Renal cortex interstitium (tissue), 11 donors: ENCODE data around the gene CXCL12. TPM values are rescaled to one million over a fixed set of nuclear protein-coding genes. Genes with fewer than 3 reads are reported as not detected.

ENCODE experiments used
- DNase-seq, 11 donors: peaks; one replicate each; pipeline ENCODE4 v3.0.0-alpha.2; 2013; ENCODE audit warnings: low read depth in 9 of 11, low spot score in 4 of 11; ENCODE audit errors: extremely low read depth in 1 of 11
- polyA plus RNA-seq, 3 donors: library from polyadenylated mRNA; unstranded; fragments of 120-200 nt; gene quantifications; one replicate each; pipeline ENCODE4 v1.2.1, GENCODE V29; 2013; ENCODE audit not compliant: insufficient read length in 3 of 3

CXCL12 gene
- polyA plus RNA-seq, 3 donors, result 381 to 420 (median 406) TPM

DNA sequence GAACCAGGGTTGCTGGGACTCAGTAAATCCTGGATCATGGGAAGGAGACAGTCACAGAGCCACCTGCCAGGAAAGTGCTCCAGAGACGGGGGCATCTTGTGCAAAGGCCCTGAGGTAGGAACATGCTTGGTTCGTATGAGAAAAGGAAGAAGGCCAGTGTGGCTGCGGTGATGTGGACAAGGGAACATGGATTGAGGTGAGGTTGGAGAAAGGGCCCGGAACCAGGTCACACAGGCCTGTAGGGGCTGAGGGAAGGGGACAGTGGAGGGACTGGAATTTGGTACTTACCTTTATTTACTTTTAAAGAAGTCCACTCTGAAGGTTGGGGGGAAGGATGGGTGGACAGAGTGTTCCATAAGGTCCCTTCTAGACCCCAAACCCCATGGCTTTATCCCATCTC lies 32.9 kb upstream of the CXCL12 start:
- DNase-seq, result no peak

DNA sequence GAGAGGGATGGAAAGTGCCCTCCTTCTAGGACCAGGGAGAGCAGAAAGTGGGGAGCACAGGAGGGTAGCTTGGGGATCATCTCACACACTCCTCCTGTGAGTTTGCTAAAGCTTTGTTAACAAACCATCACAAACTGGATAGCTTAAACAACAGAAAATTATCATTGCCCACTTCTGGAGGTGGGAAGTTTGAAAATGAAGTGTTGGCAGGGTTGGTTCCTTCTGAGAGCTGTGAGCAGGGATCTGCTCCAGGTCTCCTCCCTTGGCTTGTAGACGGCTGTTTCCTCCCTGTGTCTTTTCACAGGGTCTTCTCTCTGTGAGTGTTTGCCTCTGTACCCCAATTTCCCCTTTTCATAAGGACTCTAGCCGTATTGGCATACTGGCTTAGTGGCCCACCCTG lies 32.0 kb upstream of the CXCL12 start:
- no peak for DNase-seq

DNA sequence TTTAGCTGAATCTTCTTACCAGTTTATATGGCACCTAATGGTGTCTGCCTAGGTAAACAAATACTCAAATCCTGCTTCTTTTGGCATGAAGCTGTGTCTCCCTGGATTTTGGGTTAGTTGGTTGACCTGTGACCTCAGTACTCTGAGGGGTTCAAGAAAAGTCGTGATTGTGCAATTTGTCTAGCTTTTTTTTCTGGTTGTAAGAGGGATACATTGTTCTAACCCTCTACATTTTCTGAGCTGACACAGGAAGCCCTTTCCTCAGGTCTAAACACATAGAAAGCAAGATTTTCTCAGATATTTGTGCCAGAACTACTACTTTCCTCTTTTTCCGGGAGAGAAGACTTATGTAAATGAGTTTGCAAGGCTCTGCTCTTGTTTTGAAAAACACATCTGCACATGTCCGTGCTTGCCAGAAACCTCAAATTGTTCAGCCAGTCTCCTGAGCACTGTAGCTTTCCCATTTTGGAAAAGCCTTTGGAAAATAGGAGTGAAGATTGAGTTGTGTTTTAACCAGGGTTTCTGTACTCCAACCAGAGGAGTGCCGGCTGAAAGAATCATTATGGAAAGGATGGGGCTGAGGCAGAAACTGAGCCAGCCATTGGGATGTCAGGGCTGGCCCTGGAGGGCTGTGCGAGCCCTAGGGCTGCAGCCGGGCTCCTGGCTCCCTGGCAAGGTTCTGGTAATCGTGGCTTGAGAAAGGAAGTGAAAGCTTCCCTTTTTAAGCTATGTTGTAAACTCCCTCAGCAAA lies 31.3 kb upstream of the CXCL12 start:
- no peak for DNase-seq

DNA sequence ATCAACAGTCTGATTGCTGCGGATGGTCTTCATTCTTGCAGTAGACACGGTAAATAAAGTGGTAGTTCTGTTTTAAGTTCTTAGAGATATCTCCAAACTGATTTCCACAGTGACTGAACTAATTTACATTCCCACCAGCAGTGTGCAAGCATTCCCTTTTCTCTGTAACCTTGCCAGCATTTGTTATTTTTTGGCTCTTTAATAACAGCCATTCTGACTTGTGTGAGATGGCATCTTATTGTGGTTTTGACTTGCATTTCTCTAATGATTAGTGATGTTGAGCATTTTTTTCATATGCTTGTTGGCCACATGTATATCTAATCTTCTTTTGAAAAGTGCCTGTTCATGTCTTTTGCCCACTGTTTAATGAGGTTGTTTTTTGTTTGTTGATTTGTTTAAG lies 30.2 kb upstream of the CXCL12 start:
- DNase-seq, result no peak

DNA sequence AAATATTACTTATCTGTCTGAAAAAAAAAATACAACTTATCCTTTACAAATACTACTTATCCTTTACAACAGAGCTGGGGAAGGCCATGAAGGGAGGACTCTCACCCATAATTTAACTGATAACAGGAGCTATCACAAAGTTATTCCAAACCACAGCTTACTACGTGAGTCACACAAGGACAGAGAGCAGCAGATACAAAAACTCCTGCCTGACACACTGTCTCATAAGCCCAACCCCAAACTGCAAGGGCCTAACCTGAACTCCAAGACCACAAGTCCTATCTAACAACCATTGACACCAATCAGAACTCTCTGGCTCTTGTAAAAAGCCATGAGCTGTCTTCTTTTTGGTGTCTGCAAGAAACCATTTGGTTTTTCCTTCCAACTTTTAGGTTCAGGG lies 28.5 kb upstream of the CXCL12 start:
- no peak for DNase-seq

DNA sequence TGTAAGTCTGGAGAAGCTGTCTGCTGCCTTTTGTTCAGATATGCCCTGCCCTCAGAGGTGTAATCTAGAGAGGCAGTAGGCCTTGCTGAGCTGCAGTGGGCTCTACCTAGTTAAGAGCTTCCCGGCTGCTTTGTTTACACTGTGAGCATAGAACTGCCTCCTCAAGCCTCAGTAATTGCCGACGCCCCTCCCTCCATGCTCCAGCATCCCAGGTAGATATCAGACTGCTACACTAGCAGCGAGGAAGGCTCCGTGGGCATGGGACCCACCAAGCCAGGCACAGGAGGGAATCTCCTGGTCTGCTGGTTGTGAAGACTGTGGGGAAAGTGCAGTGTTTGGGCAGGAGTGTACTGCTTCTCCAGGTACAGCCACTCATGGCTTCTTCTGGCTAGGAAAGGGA lies 26.4 kb upstream of the CXCL12 start:
- no peak for DNase-seq

DNA sequence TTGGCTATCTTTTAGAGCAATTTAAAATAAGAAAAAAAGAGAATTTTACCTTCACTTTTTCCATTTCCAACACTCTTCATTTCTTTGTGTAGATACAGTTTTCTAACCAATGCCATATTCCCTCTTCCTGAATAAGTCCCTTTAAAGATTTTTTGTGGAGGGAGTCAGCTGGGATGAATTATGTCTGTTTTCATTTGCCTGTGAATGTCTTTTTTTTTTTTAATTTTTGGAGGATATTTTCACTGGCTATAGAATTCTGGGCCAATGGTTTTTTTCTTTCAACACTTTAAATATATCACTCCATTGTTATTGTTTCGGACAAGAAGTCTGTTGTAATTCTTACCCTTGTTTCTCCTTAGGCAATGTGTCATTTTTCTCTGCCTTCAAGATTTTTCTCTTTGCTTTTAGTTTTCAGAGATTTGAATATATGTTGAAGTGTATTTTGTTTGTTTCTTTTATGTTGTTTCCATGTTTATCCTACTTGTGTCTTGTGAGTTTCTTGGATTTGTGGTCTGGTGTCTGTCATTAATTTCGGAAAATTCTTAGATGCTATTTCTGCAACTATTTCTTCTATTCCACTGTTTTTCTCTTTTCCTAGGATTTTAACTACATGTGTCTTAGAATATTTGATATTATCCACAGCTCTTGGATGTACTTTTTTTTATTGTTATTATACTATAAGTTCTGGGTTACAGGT lies 20.0 kb upstream of the CXCL12 start:
- no peak for DNase-seq

DNA sequence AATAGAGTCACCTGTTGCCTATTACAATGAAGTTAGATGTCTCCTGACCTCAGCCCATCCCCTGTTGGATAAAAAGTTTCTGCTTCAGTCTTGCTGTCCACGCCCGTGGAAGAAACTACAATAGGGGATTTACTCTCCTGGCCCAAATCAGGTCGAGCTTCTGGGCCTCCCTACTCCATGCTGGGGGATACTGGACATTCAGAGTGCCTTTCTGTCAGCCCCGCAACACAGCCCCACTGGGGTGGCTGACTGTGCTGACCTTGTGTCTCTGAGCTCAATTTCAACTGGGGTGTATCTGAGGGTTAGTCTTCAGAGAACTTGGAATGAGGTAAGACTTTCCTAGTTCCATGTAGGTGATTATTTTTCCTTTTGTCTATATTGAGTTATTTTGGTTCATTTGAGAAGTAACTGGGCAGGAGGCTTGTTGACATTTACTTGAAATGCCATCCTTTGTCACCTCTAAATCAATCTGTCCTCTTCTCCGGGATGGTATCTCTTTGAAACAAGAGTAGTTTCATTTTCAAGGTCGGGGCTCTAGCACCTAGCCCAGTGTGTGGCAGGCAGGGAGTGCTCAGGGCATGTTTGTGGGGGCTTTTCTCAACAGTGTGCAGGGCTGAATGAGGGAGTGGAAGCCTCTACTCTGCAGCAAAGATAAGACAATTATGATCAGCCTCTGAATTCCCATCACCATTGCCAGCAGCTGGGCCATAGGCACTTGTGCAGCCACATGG lies 17.7 kb upstream of the CXCL12 start:
- no peak for DNase-seq

DNA sequence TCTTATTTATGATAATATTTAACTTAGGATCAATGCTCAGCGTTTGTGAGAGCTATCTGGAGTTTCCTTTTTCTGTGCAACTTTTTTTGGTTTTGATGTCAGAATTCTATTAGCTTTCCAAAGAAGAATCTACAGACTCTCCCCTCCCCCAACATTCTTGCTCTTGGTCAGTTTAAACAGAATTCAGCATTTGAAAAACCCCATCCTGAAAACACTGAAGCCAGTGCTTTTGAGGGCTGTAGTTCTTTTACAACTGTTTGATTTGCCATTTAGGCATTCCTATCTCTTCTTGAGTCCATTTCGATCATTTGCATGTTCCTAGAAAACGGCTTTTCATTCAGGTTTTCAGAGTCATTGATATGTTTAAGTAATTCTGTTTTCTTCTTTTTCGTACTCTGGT lies 15.6 kb upstream of the CXCL12 start:
- no peak for DNase-seq

DNA sequence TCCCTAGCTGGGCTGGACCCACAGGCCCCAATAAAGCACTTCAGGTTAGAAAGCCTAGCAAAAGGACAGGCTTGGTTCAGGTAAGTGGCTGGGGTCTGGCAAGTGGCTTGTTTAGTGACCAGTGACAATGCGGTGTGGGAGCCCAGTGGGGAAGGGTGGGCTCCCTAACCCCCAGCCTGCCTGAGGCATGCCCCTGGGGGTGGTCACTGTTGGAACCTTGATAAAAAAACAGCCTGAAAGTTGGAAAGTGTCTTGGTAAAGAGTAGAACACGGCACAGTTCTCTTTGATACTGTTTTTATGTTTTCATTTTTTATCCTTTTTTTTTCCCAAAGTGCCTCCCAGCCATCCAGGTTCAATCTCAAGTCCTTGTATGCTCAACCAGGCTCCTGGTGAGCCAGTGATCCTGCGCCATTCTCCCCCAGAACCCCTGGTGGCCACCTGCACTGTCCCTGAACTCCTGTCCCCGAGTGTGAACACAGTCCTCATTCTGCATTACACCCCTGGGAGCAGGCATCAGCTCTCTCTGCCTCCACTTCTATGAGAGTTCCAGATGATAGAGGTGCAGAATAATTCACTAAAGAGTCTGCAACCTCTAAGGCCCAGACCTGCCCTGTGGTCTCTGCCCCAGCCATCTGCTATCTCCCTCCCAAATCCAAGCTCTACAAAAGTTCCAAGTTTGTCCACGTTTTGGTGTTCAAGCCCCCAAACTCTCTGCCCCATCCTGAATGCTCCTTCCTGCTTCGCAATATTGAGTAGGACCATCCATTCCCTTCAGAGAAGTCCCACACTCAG lies 15.0 kb upstream of the CXCL12 start:
- DNase-seq, result no peak

DNA sequence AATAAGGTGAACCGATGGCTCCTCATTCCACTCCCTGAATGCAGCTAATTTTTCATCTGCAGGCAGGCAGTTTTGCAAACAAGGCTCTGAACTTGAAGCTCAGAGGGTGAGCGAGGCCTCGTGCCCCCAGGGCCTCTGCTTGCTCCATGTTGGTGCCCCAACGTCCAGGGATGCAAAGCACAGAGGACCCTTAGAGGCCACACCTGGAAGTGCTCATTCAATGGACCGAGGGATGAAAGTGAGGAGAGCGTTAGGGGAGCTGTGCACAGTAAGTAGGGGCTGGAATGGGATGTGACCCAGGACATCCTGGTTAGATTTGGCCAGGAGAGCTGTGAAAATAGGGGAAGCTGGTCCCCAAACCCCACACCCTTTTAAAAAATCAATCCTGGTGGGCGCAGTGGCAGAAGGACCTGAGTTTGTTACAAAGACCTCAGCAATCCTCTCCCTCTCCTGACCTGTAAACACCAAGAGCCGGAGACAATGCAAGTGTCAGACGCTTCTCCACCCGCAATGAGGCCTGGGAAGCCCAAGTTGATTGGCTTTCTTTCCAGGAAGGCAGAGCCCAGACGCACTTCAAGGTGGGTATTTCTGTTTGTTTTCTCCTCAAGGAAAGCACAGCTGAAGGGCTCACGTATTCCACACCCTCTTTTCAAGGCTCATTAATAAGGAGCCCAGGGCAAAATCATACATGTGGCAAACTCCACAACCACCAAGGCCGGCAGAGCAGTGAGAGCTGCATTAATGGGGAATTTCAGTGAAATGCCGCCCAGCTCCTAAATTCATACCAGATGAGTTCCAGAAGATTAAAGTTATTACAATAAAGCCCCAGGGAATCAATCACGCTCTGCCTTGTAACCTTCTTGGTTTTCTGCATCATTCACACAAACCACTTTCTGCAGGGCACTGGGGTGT lies 14.1 kb upstream of the CXCL12 start:
- DNase-seq, result no peak

DNA sequence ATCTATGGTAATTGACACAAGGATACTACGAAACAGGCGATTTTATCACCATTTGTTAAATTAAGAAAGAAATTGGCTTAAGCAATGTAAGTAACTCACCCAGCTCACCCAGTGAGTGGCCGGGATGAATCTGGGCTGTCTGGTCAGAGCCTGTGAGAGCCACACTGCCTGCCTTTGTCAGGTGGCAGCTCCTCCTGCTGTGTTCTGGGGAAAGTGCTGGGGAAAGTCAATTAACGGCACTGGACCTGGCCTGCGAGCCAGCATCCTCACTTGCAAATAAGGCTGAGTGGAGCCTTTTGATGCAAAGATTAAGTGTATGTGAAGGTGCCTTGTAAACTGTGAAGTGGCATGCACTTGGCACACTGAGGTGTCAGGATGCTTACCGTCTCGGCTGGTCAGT lies 13.4 kb upstream of the CXCL12 start:
- DNase-seq, result no peak

DNA sequence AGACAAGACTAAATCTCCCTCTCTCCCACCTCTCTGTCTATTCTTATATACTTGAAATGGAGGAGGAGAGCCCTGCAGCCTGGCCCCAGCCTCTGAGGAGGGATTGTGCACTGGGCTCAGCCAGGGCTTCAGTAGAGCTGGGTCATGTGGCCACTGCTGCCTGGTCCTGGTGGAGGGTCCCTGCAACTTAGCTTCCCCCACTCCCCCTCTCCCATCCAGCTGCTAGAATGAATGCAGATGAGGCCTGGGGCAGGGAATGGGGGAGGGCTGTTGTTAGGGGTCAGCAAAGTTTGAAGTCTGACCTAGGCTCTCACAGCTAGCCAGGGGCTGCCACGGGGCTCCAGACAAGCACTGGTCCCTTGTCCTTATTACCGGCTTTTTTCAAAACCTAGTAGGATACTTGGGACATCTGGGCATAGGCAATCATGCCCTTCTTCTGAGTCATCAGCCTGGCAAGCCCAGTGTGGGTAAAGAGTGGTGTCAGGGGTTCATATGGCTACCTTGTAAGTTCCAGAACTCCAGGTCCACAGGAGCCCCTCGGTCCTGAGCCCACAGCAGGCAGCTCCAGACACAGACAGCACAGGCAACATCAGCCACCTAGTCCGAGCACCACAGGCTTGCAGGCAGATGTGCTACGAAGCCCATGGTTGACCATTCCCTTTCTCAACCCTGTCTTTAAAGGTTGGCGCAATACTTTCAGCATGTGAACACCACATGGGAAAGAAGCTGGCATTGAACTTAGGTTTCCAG lies 12.8 kb upstream of the CXCL12 start:
- DNase-seq, result no peak

DNA sequence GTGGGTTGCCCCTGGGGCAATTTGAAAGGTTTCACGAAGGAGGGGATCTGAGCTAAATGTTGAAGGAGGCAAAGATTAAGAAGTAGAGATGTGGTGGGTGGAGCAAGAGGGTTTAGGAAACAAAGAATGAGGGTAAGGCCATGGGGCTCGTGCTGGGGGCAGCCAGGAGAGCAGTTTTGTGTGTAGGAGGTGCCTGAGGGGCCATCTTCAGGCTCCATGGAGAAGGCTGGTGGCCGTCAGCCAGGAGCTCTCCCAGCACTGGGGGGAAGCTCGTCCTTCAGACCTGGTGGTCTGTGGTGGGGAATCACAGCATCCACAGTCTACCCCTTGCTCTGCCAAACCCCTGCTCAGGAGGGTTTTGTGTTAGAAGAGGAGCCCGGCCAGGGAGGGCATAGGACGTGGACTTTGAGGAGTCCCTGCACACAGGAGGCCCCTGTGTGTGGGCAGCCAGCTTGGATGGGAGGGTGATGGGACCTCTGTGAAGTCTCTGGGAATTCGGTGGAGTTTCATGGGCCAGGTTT lies 11.8 kb upstream of the CXCL12 start:
- no peak for DNase-seq

DNA sequence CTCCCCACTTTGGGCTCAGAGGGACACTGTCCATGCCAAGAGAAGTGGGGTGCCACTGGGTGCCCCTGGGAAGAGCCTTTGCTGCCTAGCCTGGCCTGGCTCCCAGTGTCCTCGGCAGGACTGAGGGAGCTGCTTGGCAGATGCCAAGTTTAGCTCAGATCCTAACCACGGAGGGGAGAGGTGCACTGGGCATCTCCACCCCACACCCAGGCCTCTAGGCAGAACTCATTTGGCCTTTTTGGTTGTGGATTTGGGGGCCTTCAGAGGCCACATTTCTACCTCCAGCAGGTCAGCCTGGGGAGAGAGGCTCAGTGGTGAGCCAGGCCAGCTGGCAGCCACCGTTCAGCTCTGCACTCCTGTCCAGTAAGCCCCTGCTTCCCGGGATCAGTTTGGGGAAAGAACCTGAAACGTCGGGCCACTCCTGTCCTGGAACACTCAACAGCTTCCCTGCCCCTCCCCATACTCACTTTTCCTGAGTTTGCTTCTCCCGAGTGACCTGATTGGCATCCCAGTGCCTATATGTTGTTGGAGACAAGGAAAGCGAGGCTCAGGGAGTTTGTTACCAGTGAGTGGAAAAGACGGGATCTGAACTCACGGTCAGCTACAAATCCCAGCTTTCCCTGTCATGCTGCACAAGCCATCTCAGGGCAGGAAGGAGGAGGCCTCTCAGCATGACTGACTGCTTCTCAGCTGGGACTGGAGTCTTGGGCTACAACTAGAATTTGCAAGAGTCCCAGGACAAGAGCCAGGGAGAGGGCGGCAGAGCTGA lies 11.2 kb upstream of the CXCL12 start:
- no peak for DNase-seq

DNA sequence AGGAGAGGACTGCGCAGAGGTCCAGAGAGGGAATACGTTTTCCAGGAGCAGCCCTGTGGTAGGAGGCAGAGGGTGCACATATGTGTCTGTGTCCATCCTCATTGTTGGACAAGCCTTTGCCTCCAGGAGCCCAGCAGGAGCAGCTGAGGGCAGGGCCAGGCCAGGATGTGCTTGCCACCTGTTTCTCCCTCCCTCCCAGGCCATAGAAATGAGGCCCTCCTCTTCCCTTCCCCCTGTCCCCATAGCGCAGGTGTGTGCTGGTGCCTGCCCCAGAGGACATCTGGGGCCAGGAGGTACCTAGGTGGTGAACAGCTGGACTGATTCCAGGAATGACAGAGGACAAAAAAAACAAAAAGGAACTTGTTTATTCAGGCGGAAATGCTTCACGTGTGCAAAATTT lies 10.5 kb upstream of the CXCL12 start:
- no peak for DNase-seq
